GM20000 (cell line): ENCODE results near the gene RPS6KA2.

ENCODE experiments used
- DNase-seq: peaks from one replicate; pipeline ENCODE4 v3.0.0; 2012; ENCODE audit warnings: low spot score
- CTCF ChIP-seq: IDR thresholded peaks from 2 replicates; pipeline ENCODE4 v1.5.1; 2012; ENCODE audit warnings: mild to moderate bottlenecking, control low read depth; ENCODE audit errors: extremely low read depth, missing control alignments

The RPS6KA2 gene

GRCh38 chr6:166424431-166424830 is 202.6 kb downstream of the RPS6KA2 start:
- no peak for DNase-seq
- no peak for TF ChIP-seq CTCF

GRCh38 chr6:166423781-166424180 is 203.3 kb downstream of the RPS6KA2 start:
- no peak for TF ChIP-seq CTCF
- DNase-seq = no peak

GRCh38 chr6:166423051-166423745 is 203.9 kb downstream of the RPS6KA2 start:
- no peak for DNase-seq
- no peak for TF ChIP-seq CTCF

- DNase-seq = no peak
- TF ChIP-seq CTCF = no peak
Observed at GRCh38 chr6:166422201-166422940, 204.7 kb downstream of the RPS6KA2 start.

- TF ChIP-seq CTCF = no peak
- DNase-seq = no peak
Observed at GRCh38 chr6:166420351-166420750, 206.7 kb downstream of the RPS6KA2 start.

GRCh38 chr6:166419717-166420116 is 207.3 kb downstream of the RPS6KA2 start:
- TF ChIP-seq CTCF = no peak
- DNase-seq = no peak

- DNase-seq = peak; percentile 61
- TF ChIP-seq CTCF = no peak
Observed at GRCh38 chr6:166419286-166419685, 207.8 kb downstream of the RPS6KA2 start.
